ENCODE measurements around the gene HEPACAM.
A peak's percentile ranks its signal among the peaks of the same experiment; 100 is the strongest.

The HEPACAM gene

GRCh38 chr11:124882339-124883071, 53.3 kb downstream of the HEPACAM start:
- no peak for DNase-seq

GRCh38 chr11:124880958-124881357, 54.9 kb downstream of the HEPACAM start:
- DNase-seq = peak; percentile 28

GRCh38 chr11:124880290-124880611, 55.6 kb downstream of the HEPACAM start:
- DNase-seq = peak; percentile 50

- DNase-seq = no peak
These were observed 56.2 kb downstream of the HEPACAM start for GRCh38 chr11:124879493-124880289.

- DNase-seq = no peak
These were observed 56.9 kb downstream of the HEPACAM start for GRCh38 chr11:124878759-124879492.

- DNase-seq = no peak
These were observed 57.7 kb downstream of the HEPACAM start for GRCh38 chr11:124877910-124878758.

GRCh38 chr11:124877631-124877909, 58.3 kb downstream of the HEPACAM start:
- DNase-seq = no peak

- no peak for DNase-seq
These were observed 58.8 kb downstream of the HEPACAM start for GRCh38 chr11:124876818-124877630.

GRCh38 chr11:124875943-124876817, 59.7 kb downstream of the HEPACAM start:
- peak; percentile 93 for DNase-seq

- no peak for DNase-seq
These were observed 60.4 kb downstream of the HEPACAM start for GRCh38 chr11:124875401-124875800.

- no peak for DNase-seq
These were observed 61.1 kb downstream of the HEPACAM start for GRCh38 chr11:124874571-124875255.

- no peak for DNase-seq
These were observed 61.9 kb downstream of the HEPACAM start for GRCh38 chr11:124873951-124874350.

- DNase-seq = no peak
These were observed 63.1 kb downstream of the HEPACAM start for GRCh38 chr11:124872741-124873140.

GRCh38 chr11:124872280-124872679, 63.6 kb downstream of the HEPACAM start:
- DNase-seq = no peak

- DNase-seq = no peak
These were observed 65.4 kb downstream of the HEPACAM start for GRCh38 chr11:124870430-124870829.

- DNase-seq = no peak
These were observed 65.9 kb downstream of the HEPACAM start for GRCh38 chr11:124869856-124870387.

GRCh38 chr11:124869331-124869730, 66.5 kb downstream of the HEPACAM start:
- no peak for DNase-seq

Data from activated CD8-positive, alpha-beta memory T cell treated with anti-CD3 and anti-CD28 coated beads for 24 hours (primary cell).